Psoas muscle (tissue), 8 donors: ENCODE results near the gene IVD. TPM values are rescaled to one million over a fixed set of nuclear protein-coding genes. Genes with fewer than 3 reads are reported as not detected.

Experiments
- ATAC-seq, 4 donors: fragments of 200-7000 bp; cut with Tn5 transposase; one replicate each; pipeline ENCODE4 v1.9.1; 2020; ENCODE audit warnings: moderate library complexity in 3 of 4, mild to moderate bottlenecking in 2 of 4
- DNase-seq, 2 donors: peaks; one replicate each; pipeline ENCODE4 v3.0.0-alpha.2; 2020
- H3K27ac ChIP-seq: fragments of 200-600 bp; one replicate; pipeline ENCODE4 v1.8.0; 2022
- H3K27me3 ChIP-seq, 3 donors: fragments of 200-600 bp in 1 of 3; one replicate each; pipeline versions ENCODE4 v1.6.1 to v1.8.0; 2013 to 2022; ENCODE audit warnings: low read length in 2 of 3, mild to moderate bottlenecking in 2 of 3, moderate library complexity in 1 of 3; ENCODE audit not compliant: insufficient read depth in 3 of 3
- H3K36me3 ChIP-seq, 2 donors: fragments of 200-600 bp in 1 of 2; one replicate each; pipeline versions ENCODE4 v1.6.1 to v1.8.0; 2013 to 2022; ENCODE audit warnings: low read depth in 1 of 2, mild to moderate bottlenecking in 1 of 2, moderate library complexity in 1 of 2; ENCODE audit not compliant: insufficient read depth in 1 of 2
- H3K4me1 ChIP-seq: fragments of 200-600 bp; one replicate; pipeline ENCODE4 v1.8.0; 2022
- H3K4me3 ChIP-seq: fragments of 200-600 bp; one replicate; pipeline ENCODE4 v1.8.0; 2022; ENCODE audit warnings: mild to moderate bottlenecking
- H3K9me3 ChIP-seq: fragments of 200-600 bp; one replicate; pipeline ENCODE4 v1.8.0; 2022
- WGBS, 3 donors: extraction: QIAGEN DNeasy Blood & Tissue Kit; methylation state at CpG; one replicate each; pipeline versions ENCODE4 v1.1.6 to v1.1.7; 2013; 5-methylcytosine and 5-hydroxymethylcytosine counted together
- intact Hi-C, 2 donors: fragments of 100-400 bp; cut with DNase I; formaldehyde crosslinking; loops; one replicate each; pipeline versions ENCODE4 v1.11.0 to v1.14.2; 2022
- long read RNA-seq, 2 donors: library from polyadenylated mRNA; unstranded; transcript quantifications; one replicate each; pipeline ENCODE4 v2.0.0, GENCODE V29; 2021
- polyA plus RNA-seq, 3 donors: library from polyadenylated mRNA; stranded (reverse); fragments of 200-250 nt; gene quantifications; one replicate each; pipeline ENCODE4 v1.2.3, GENCODE V29; 2013
- total RNA-seq, 4 donors: library from RNA; stranded (reverse); fragmentation: NEBNext Ultra II Directional in 2 of 4; extraction: Animal tissue kit (Norgen Biotek cat#: 25700) in 2 of 4; gene quantifications; one replicate each; pipeline versions ENCODE4 v1.2.1 to v1.2.4, GENCODE V29; 2021 to 2023
- TF ChIP-seq, protein P1 (sequence below): fragments of 200-600 bp; IDR thresholded peaks from one replicate; pipeline ENCODE4 v1.8.0; 2022; ENCODE audit warnings: antibody characterized with exemption
- donor health status: healthy with polysubstance abuse.
- donor health status: DM: no; HTN: no; CAD: no; lungs with moderate emphysema.
- donor health status: Bipolar disorder and iron deficiency.
- donor health status: healthy.
- donor health status: DM: yes; HTN: yes; CAD: no.
- donor health status: DM: no; HTN: no; CAD: no.
- donor health status: DM: no; HTN: no; CAD: no.
- donor health status: DM: yes; HTN: yes; CAD: no.

Gene IVD
- total RNA-seq (100 to 1,000 TPM in 1 of 4 donors, 10 to 100 TPM in 3; 46.5 to 102 (median 61.4) TPM), polyA plus RNA-seq (10 to 100 TPM; 27.1 to 35.6 (median 32.6) TPM)
- long read RNA-seq, donor 1, transcript IVD-206 (12 exons, 1,809 nt): major isoform, 63 of 76 reads
- long read RNA-seq, donor 1, partial matches to known transcripts: 5 of 76 reads
- long read RNA-seq, donor 1, other reads (novel, unspliced or antisense): 7 of 76 reads
- long read RNA-seq, donor 2, full-length matches to known transcripts: 114 of 139 reads
- long read RNA-seq, donor 2, partial matches to known transcripts: 6 of 139 reads
- long read RNA-seq, donor 2, other reads (novel, unspliced or antisense): 19 of 139 reads

DNA sequence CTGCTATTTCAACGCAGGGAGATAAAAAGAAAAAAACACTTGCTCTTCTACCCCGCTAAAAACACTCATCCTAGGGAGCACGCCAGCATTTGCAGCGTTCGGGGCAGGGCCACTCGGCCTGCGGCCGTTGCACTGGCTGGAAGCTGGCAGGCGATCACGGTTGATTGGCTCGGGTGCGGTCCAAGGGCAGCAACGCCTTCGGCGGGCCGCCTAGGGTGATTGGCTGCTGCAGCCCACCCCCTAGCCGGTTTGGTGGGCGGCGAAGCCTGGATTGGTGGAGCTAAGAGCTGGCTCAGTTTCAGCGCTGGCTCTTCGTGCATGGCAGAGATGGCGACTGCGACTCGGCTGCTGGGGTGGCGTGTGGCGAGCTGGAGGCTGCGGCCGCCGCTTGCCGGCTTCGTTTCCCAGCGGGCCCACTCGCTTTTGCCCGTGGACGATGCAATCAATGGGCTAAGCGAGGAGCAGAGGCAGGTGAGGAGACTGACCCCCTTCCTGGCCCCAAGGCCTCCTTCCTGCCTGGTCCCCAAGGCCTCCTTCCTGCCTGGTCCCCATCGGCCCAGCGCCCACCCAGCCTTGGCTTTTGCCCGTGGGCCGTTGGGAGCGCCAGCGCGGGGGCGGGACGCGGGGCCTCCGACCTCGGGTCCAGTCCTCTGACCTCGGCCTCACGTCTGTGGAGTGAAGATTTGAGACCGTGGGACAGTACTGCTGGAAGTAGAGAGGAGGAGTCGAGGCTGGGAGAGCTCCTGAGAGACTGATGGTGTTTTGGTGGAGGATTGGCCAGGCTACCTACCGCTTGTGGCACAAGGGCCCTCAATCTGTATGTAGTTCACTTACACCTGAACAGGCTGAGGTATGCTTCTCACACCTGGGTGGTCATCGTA is at the start of gene IVD:
Gene IVD (plus strand): TSS at position 295 of the 881 bp plus-strand sequence. CDS start 33 bp downstream, at position 328.
- whole genome bisulfite sequencing, 3 donors: 1 to 2% (median 2%) methylated on average over 54 of the region's 54 CpGs
- Histone ChIP-seq H3K4me3 (peak within 1 kb of the TSS; percentile 89), H3K27ac (peak within 1 kb of the TSS; percentile 80), H3K27me3 (no peaks in the 10 kb centered on the region), H3K4me1 (peaks cover 15% of the 10 kb centered on the region), H3K9me3 (no peaks in the 10 kb centered on the region), H3K36me3 (peaks cover 3 to 37% of the 10 kb centered on the region in 2 donors)
- intact Hi-C loops: no loop called here
- TF ChIP-seq, protein P1, sequence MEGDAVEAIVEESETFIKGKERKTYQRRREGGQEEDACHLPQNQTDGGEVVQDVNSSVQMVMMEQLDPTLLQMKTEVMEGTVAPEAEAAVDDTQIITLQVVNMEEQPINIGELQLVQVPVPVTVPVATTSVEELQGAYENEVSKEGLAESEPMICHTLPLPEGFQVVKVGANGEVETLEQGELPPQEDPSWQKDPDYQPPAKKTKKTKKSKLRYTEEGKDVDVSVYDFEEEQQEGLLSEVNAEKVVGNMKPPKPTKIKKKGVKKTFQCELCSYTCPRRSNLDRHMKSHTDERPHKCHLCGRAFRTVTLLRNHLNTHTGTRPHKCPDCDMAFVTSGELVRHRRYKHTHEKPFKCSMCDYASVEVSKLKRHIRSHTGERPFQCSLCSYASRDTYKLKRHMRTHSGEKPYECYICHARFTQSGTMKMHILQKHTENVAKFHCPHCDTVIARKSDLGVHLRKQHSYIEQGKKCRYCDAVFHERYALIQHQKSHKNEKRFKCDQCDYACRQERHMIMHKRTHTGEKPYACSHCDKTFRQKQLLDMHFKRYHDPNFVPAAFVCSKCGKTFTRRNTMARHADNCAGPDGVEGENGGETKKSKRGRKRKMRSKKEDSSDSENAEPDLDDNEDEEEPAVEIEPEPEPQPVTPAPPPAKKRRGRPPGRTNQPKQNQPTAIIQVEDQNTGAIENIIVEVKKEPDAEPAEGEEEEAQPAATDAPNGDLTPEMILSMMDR: no peak
- DNase-seq: peak; percentile 97 to 98
- peak; percentile 99 to 100 (median 100) for ATAC-seq

DNA sequence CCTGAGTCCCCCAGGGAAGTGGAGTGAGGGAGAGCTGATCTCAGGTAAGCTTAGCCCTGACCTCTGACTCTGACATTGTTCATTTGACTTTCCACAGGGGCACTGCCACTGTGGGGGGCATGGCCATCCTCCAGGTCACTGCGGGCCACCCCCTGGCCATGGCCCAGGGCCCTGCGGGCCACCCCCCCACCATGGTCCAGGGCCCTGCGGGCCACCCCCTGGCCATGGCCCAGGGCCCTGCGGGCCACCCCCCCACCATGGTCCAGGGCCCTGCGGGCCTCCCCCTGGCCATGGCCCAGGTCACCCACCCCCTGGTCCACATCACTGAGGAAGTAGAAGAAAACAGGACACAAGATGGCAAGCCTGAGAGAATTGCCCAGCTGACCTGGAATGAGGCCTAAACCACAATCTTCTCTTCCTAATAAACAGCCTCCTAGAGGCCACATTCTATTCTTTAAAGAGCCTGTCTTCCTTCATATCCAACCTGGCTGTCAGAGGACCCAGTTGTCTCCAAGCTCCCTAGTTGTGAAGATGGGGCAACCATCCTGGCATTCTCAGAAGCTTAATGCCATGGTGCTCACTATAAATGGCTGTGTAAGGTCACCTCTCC is 49.5 kb upstream of the IVD start:
- no peak overlapping the region for H3K4me3 ChIP-seq
- 78 to 90% (median 88%) methylated on average over 4 to 5 of the region's 5 CpGs for WGBS, 3 donors

GRCh38 chr15:40357246-40357645 is 48.3 kb upstream of the IVD start:
- intact Hi-C loops: no loop called here
- peaks cover 19% of the 10 kb centered on the region for H3K4me1 ChIP-seq
- peak overlapping the region; percentile 66 for H3K4me3 ChIP-seq
- H3K36me3 ChIP-seq: no peaks in the 10 kb centered on the region
- ATAC-seq (no peak), DNase-seq (peak in 1 of 2 donors; percentile 39)
- no peak overlapping the region for H3K27ac ChIP-seq
- H3K27me3 ChIP-seq: no peaks in the 10 kb centered on the region
- H3K9me3 ChIP-seq: no peaks in the 10 kb centered on the region
- 63 to 74% (median 71%) methylated on average over 1 of the region's 1 CpG for WGBS, 3 donors
- TF ChIP-seq, protein P1: no peak

More for the DNA sequence above, 49.5 kb upstream of the IVD start:
- H3K36me3 ChIP-seq: no peaks in the 10 kb centered on the region
- no peaks in the 10 kb centered on the region for H3K27me3 ChIP-seq
- peaks cover 19% of the 10 kb centered on the region for H3K4me1 ChIP-seq
- DNase-seq: peak in 1 of 2 donors; percentile 6
- no peaks in the 10 kb centered on the region for H3K9me3 ChIP-seq
- TF ChIP-seq, protein P1: no peak
- ATAC-seq: no peak
- H3K27ac ChIP-seq: no peak overlapping the region
- intact Hi-C loops: no loop called here

- H3K27me3 ChIP-seq: no peaks in the 10 kb centered on the region
- TF ChIP-seq, protein P1: no peak
- peaks cover 19% of the 10 kb centered on the region for H3K4me1 ChIP-seq
- peak within 1 kb of the TSS; percentile 33 for H3K27ac ChIP-seq
- ATAC-seq: peak; percentile 87 to 92 (median 90)
- H3K36me3 ChIP-seq: no peaks in the 10 kb centered on the region
- intact Hi-C loops: no loop called here
- no peaks in the 10 kb centered on the region for H3K9me3 ChIP-seq
- 3 to 6% (median 5%) methylated on average over 47 to 82 of the region's 82 CpGs for WGBS, 3 donors
- DNase-seq: peak; percentile 89 to 95
- H3K4me3 ChIP-seq: peak within 1 kb of the TSS; percentile 66
Measured at GRCh38 chr15:40357723-40358470, 47.7 kb upstream of the IVD start, which contains the start of gene DISP2. DISP2 (plus strand) TSS chr15:40358219; CDS start chr15:40358322, 103 bp downstream.
